Gastroesophageal sphincter (tissue), 3 donors: Measurements from ENCODE around the gene C11orf98.

Experiments used
- EP300 ChIP-seq: sonication (generic); formaldehyde crosslinking; IDR thresholded peaks from one replicate; pipeline ENCODE4 v1.6.1; 2017; ENCODE audit warnings: antibody characterized with exemption, mild to moderate bottlenecking
- POLR2A ChIP-seq, 2 donors: fragments of 450-650 bp; IDR thresholded peaks; one replicate each; pipeline ENCODE4 v1.6.1; 2017; ENCODE audit warnings: antibody characterized with exemption in 2 of 2, mild to moderate bottlenecking in 2 of 2, moderate library complexity in 1 of 2
- POLR2AphosphoS5 ChIP-seq: sonication (generic); formaldehyde crosslinking; IDR thresholded peaks from one replicate; pipeline ENCODE4 v1.6.1; 2017; ENCODE audit warnings: antibody characterized with exemption
- TF ChIP-seq, protein P1 (sequence below), 4 experiments: fragments of 200-600 bp in 2 of 4; fragments of 450-650 bp in 2 of 4; sonication (generic) in 1 of 4; IDR thresholded peaks; one replicate each; pipeline ENCODE4 v1.5.1; 2017 to 2019; ENCODE audit warnings: antibody characterized with exemption in 4 of 4, mild to moderate bottlenecking in 2 of 4, moderate library complexity in 2 of 4

GRCh38 chr11:62708793-62709192, 43.8 kb upstream of the C11orf98 start:
- TF ChIP-seq, protein P1, sequence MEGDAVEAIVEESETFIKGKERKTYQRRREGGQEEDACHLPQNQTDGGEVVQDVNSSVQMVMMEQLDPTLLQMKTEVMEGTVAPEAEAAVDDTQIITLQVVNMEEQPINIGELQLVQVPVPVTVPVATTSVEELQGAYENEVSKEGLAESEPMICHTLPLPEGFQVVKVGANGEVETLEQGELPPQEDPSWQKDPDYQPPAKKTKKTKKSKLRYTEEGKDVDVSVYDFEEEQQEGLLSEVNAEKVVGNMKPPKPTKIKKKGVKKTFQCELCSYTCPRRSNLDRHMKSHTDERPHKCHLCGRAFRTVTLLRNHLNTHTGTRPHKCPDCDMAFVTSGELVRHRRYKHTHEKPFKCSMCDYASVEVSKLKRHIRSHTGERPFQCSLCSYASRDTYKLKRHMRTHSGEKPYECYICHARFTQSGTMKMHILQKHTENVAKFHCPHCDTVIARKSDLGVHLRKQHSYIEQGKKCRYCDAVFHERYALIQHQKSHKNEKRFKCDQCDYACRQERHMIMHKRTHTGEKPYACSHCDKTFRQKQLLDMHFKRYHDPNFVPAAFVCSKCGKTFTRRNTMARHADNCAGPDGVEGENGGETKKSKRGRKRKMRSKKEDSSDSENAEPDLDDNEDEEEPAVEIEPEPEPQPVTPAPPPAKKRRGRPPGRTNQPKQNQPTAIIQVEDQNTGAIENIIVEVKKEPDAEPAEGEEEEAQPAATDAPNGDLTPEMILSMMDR (IDR thresholded peaks at IDR 0.05) = no peak
- TF ChIP-seq POLR2A (IDR thresholded peaks at IDR 0.05) = no peak
- no peak for TF ChIP-seq EP300
- no peak for TF ChIP-seq POLR2AphosphoS5
